GM18858 (cell line): ENCODE data around the gene CFHR2.

Experiments used
- ATAC-seq: cut with Tn5 transposase; IDR thresholded peaks from one replicate; pipeline ENCODE4 v1.9.1; 2021; ENCODE audit not compliant: unreplicated experiment

The CFHR2 gene

GRCh38 chr1:196997423-196997822, 53.9 kb downstream of the CFHR2 start:
- no peak for ATAC-seq

GRCh38 chr1:197001828-197002227, 58.3 kb downstream of the CFHR2 start:
- ATAC-seq, result no peak

- ATAC-seq, result no peak
Observed at GRCh38 chr1:197003132-197003531, 59.6 kb downstream of the CFHR2 start.

- ATAC-seq, result no peak
Observed at GRCh38 chr1:197008861-197009260, 65.3 kb downstream of the CFHR2 start.
